Left ventricle myocardium inferior (tissue), 1 donor: ENCODE measurements around the gene ASB13. TPM values are rescaled to one million over a fixed set of nuclear protein-coding genes. Genes with fewer than 3 reads are reported as not detected.

Source experiments
- DNase-seq: peaks from one replicate; pipeline ENCODE4 v3.0.0-alpha.2; 2020
- H3K27ac ChIP-seq: fragments of 200-600 bp; replicated peaks from 2 replicates; pipeline ENCODE4 v1.8.0; 2021
- H3K27me3 ChIP-seq: fragments of 200-600 bp; 2 replicates; pipeline ENCODE4 v1.8.0; 2021; ENCODE audit warnings: low read depth
- H3K36me3 ChIP-seq: fragments of 200-600 bp; 2 replicates; pipeline ENCODE4 v1.8.0; 2021
- H3K4me1 ChIP-seq: fragments of 200-600 bp; 2 replicates; pipeline ENCODE4 v1.8.0; 2021
- H3K4me3 ChIP-seq: fragments of 200-600 bp; 2 replicates; pipeline ENCODE4 v1.8.0; 2021; ENCODE audit warnings: mild to moderate bottlenecking, moderate library complexity
- H3K9me3 ChIP-seq: fragments of 200-600 bp; replicated peaks from 2 replicates; pipeline ENCODE4 v1.8.0; 2021
- CTCF ChIP-seq: fragments of 200-600 bp; IDR thresholded peaks from 2 replicates; pipeline ENCODE4 v1.8.0; 2021; ENCODE audit warnings: antibody characterized with exemption, mild to moderate bottlenecking, borderline replicate concordance
- intact Hi-C: fragments of 100-400 bp; cut with micrococcal nuclease; formaldehyde crosslinking; loops from one replicate; pipeline ENCODE4 v1.11.0; 2022
- total RNA-seq: library from RNA; stranded (reverse); fragmentation: NEBNext Ultra II Directional; extraction: Animal tissue kit (Norgen Biotek cat#: 25700); gene quantifications from one replicate; pipeline ENCODE4 v1.2.1, GENCODE V29; 2021
- donor health status: DM: no; HTN: yes; CAD: no; lungs with severe emphysema.

Gene ASB13
- total RNA-seq, 1 donor from 2014 or later: 15.6 TPM

GRCh38 chr10:5640501-5640900 is 25.9 kb downstream of the ASB13 start:
- no peak for DNase-seq
- Histone ChIP-seq H3K27ac (peak overlapping the region; percentile 16), H3K27me3 (no peaks in the 10 kb centered on the region), H3K4me1 (peaks cover 37% of the 10 kb centered on the region), H3K36me3 (peaks cover 55% of the 10 kb centered on the region), H3K4me3 (no peak overlapping the region), H3K9me3 (no peaks in the 10 kb centered on the region)
- TF ChIP-seq CTCF: no peak
- intact Hi-C loops: no loop called here

GRCh38 chr10:5640036-5640435 is 26.4 kb downstream of the ASB13 start:
- Histone ChIP-seq H3K27me3 (no peaks in the 10 kb centered on the region), H3K9me3 (no peaks in the 10 kb centered on the region), H3K4me3 (no peak overlapping the region), H3K4me1 (peaks cover 32% of the 10 kb centered on the region), H3K36me3 (peaks cover 55% of the 10 kb centered on the region), H3K27ac (no peak overlapping the region)
- intact Hi-C loops: no loop called here
- TF ChIP-seq CTCF: no peak
- no peak for DNase-seq

GRCh38 chr10:5639066-5639465 is 27.3 kb downstream of the ASB13 start:
- no peak for DNase-seq
- no peak overlapping the region for H3K27ac ChIP-seq
- no peak for TF ChIP-seq CTCF
- H3K4me1 ChIP-seq: peaks cover 22% of the 10 kb centered on the region
- no peaks in the 10 kb centered on the region for H3K27me3 ChIP-seq
- no peak overlapping the region for H3K4me3 ChIP-seq
- H3K9me3 ChIP-seq: no peaks in the 10 kb centered on the region
- intact Hi-C loops: no loop called here
- H3K36me3 ChIP-seq: peaks cover 47% of the 10 kb centered on the region

- TF ChIP-seq CTCF: no peak
- Histone ChIP-seq H3K4me3 (no peak overlapping the region), H3K4me1 (peaks cover 16% of the 10 kb centered on the region), H3K27ac (no peak overlapping the region), H3K27me3 (no peaks in the 10 kb centered on the region), H3K9me3 (no peaks in the 10 kb centered on the region), H3K36me3 (peaks cover 44% of the 10 kb centered on the region)
- no peak for DNase-seq
- intact Hi-C loops: no loop called here
Measured at GRCh38 chr10:5638494-5638893, 27.9 kb downstream of the ASB13 start.

- H3K27ac ChIP-seq: no peak overlapping the region
- H3K4me1 ChIP-seq: peaks cover 17% of the 10 kb centered on the region
- peaks cover 16% of the 10 kb centered on the region for H3K36me3 ChIP-seq
- no peak for DNase-seq
- no peak overlapping the region for H3K4me3 ChIP-seq
- TF ChIP-seq CTCF: no peak
- intact Hi-C loops: no loop called here
- no peaks in the 10 kb centered on the region for H3K27me3 ChIP-seq
- no peaks in the 10 kb centered on the region for H3K9me3 ChIP-seq
Measured at GRCh38 chr10:5634918-5635317, 31.5 kb downstream of the ASB13 start.

- peak overlapping the region; percentile 27 for H3K27ac ChIP-seq
- intact Hi-C loops: no loop called here
- DNase-seq: no peak
- H3K4me3 ChIP-seq: no peak overlapping the region
- H3K27me3 ChIP-seq: no peaks in the 10 kb centered on the region
- no peaks in the 10 kb centered on the region for H3K9me3 ChIP-seq
- no peaks in the 10 kb centered on the region for H3K36me3 ChIP-seq
- H3K4me1 ChIP-seq: peaks cover 23% of the 10 kb centered on the region
- TF ChIP-seq CTCF: no peak
Measured at GRCh38 chr10:5633166-5633749, 33.1 kb downstream of the ASB13 start.
